GM12878 (cell line): ENCODE results near the gene PIAS1.

Experiments
- BMI1 ChIP-seq: fragments of 450-650 bp; IDR thresholded peaks from 2 replicates; pipeline ENCODE4 v1.6.1; 2016; ENCODE audit warnings: mild to moderate bottlenecking, moderate library complexity, borderline replicate concordance
- MTA3 ChIP-seq: IDR thresholded peaks from 2 replicates; pipeline ENCODE4 v1.6.1; 2012; ENCODE audit warnings: low read length, inconsistent platforms, borderline replicate concordance
- POLR2A ChIP-seq: IDR thresholded peaks from 2 replicates; pipeline ENCODE4 v1.6.1; 2011; ENCODE audit warnings: low read depth, mild to moderate bottlenecking, low read length
- SRF ChIP-seq, 2 experiments: IDR thresholded peaks; 2 replicates each; pipeline ENCODE4 v1.6.1; 2011; ENCODE audit warnings: low read depth in 2 of 2, low read length in 2 of 2, mild to moderate bottlenecking in 1 of 2, moderate library complexity in 1 of 2
- YY1 ChIP-seq: IDR thresholded peaks from 2 replicates; pipeline ENCODE4 v1.6.1; 2011; ENCODE audit warnings: low read depth, mild to moderate bottlenecking, low read length
- TF ChIP-seq, protein P1 (sequence below), 3 experiments: IDR thresholded peaks in 2 of 3; conservative IDR thresholded peaks in 1 of 3; 2 replicates each; pipeline ENCODE4 v1.5.1; 2011; ENCODE audit warnings: low read depth in 3 of 3, low read length in 3 of 3, mild to moderate bottlenecking in 3 of 3, control low read depth in 2 of 3, moderate library complexity in 2 of 3, inconsistent platforms in 1 of 3, mixed read lengths in 1 of 3; ENCODE audit not compliant: control insufficient read depth in 2 of 3, insufficient read depth in 1 of 3; ENCODE audit errors: extremely low read depth in 1 of 3
- TF ChIP-seq, protein P2 (sequence below): IDR thresholded peaks from 2 replicates; pipeline ENCODE4 v1.6.1; 2012; ENCODE audit warnings: low read depth, low read length, improper control_type of control experiment
- TF ChIP-seq, protein P3 (sequence below): IDR thresholded peaks from 2 replicates; pipeline ENCODE4 v1.6.1; 2012; ENCODE audit warnings: low read length, inconsistent platforms

DNA sequence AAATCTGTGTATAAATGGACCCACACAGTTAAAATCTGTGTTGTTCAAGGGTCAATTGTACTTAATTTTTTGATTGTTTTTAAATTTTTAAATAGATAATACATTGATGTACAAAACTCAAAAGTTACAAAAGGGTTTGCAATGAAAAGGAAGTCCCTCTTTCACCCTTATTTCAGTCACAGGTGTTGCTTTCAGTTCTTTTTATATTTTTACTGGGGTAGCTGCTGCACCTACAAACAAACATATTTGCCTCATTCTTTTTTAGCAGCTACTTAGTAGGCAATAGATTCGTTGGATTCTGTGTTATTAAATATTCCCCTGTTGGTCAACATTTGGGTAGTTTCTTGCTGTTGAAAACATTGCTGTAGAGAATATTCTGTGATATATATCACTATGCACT is 44.4 kb downstream of the PIAS1 start:
- no peak for TF ChIP-seq BMI1
- no peak for TF ChIP-seq YY1
- TF ChIP-seq, protein P1, sequence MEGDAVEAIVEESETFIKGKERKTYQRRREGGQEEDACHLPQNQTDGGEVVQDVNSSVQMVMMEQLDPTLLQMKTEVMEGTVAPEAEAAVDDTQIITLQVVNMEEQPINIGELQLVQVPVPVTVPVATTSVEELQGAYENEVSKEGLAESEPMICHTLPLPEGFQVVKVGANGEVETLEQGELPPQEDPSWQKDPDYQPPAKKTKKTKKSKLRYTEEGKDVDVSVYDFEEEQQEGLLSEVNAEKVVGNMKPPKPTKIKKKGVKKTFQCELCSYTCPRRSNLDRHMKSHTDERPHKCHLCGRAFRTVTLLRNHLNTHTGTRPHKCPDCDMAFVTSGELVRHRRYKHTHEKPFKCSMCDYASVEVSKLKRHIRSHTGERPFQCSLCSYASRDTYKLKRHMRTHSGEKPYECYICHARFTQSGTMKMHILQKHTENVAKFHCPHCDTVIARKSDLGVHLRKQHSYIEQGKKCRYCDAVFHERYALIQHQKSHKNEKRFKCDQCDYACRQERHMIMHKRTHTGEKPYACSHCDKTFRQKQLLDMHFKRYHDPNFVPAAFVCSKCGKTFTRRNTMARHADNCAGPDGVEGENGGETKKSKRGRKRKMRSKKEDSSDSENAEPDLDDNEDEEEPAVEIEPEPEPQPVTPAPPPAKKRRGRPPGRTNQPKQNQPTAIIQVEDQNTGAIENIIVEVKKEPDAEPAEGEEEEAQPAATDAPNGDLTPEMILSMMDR (IDR thresholded peaks at IDR 0.05 in 2 of 3, conservative IDR thresholded peaks at IDR 0.05 in 1 of 3; ENCODE audit: control insufficient read depth in 2 of 3, extremely low read depth in 1 of 3, insufficient read depth in 1 of 3, low read depth in 3 of 3, low read length in 3 of 3) = no peak
- TF ChIP-seq, protein P2, sequence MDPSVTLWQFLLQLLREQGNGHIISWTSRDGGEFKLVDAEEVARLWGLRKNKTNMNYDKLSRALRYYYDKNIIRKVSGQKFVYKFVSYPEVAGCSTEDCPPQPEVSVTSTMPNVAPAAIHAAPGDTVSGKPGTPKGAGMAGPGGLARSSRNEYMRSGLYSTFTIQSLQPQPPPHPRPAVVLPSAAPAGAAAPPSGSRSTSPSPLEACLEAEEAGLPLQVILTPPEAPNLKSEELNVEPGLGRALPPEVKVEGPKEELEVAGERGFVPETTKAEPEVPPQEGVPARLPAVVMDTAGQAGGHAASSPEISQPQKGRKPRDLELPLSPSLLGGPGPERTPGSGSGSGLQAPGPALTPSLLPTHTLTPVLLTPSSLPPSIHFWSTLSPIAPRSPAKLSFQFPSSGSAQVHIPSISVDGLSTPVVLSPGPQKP = no peak
- TF ChIP-seq MTA3 = no peak
- no peak for TF ChIP-seq POLR2A
- TF ChIP-seq, protein P3, sequence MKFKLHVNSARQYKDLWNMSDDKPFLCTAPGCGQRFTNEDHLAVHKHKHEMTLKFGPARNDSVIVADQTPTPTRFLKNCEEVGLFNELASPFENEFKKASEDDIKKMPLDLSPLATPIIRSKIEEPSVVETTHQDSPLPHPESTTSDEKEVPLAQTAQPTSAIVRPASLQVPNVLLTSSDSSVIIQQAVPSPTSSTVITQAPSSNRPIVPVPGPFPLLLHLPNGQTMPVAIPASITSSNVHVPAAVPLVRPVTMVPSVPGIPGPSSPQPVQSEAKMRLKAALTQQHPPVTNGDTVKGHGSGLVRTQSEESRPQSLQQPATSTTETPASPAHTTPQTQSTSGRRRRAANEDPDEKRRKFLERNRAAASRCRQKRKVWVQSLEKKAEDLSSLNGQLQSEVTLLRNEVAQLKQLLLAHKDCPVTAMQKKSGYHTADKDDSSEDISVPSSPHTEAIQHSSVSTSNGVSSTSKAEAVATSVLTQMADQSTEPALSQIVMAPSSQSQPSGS = no peak
- TF ChIP-seq SRF (IDR thresholded peaks at IDR 0.05; ENCODE audit: low read depth in 2 of 2, low read length in 2 of 2) = no peak
